Thymus (tissue), 11 donors: ENCODE measurements around the gene MAP1S. TPM values are rescaled to one million over a fixed set of nuclear protein-coding genes. Genes with fewer than 3 reads are reported as not detected.

Experiments
- DNase-seq, 9 donors: peaks; one replicate each; pipeline ENCODE4 v3.0.0-alpha.2; 2013; ENCODE audit warnings: low spot score in 9 of 9, low read depth in 6 of 9, missing footprints in 1 of 9
- H3K27ac ChIP-seq, 2 donors: one replicate each; pipeline ENCODE4 v1.5.1; 2013; ENCODE audit warnings: control low read depth in 1 of 2, low read depth in 1 of 2, low read length in 1 of 2, mild to moderate bottlenecking in 1 of 2, moderate library complexity in 1 of 2
- H3K27me3 ChIP-seq, 2 donors: one replicate each; pipeline ENCODE4 v1.5.1; 2013; ENCODE audit warnings: low read length in 1 of 2; ENCODE audit not compliant: control insufficient read depth in 2 of 2, insufficient read depth in 1 of 2
- H3K36me3 ChIP-seq, 2 donors: one replicate each; pipeline ENCODE4 v1.5.1; 2013; ENCODE audit warnings: low read length in 1 of 2, mild to moderate bottlenecking in 1 of 2, moderate library complexity in 1 of 2; ENCODE audit not compliant: control insufficient read depth in 2 of 2, insufficient read depth in 2 of 2
- H3K4me1 ChIP-seq, 2 donors: one replicate each; pipeline ENCODE4 v1.5.1; 2013; ENCODE audit warnings: low read length in 2 of 2; ENCODE audit not compliant: control insufficient read depth in 2 of 2, insufficient read depth in 2 of 2
- H3K4me3 ChIP-seq, 2 donors: one replicate each; pipeline ENCODE4 v1.5.1; 2013; ENCODE audit warnings: low read length in 2 of 2, control low read depth in 1 of 2, mild to moderate bottlenecking in 1 of 2
- H3K9me3 ChIP-seq, 2 donors: one replicate each; pipeline ENCODE4 v1.5.1; 2013; ENCODE audit warnings: low read length in 1 of 2, mild to moderate bottlenecking in 1 of 2; ENCODE audit not compliant: control insufficient read depth in 2 of 2, insufficient read depth in 1 of 2
- WGBS: extraction: QIAGEN DNeasy Blood & Tissue Kit; methylation state at CpG from one replicate; pipeline ENCODE4 v1.1.7; 2013; 5-methylcytosine and 5-hydroxymethylcytosine counted together
- polyA plus RNA-seq: library from polyadenylated mRNA; stranded (reverse); fragments of 200-250 nt; gene quantifications from one replicate; pipeline ENCODE4 v1.2.3, GENCODE V29; 2013
- total RNA-seq: library from RNA; stranded (reverse); fragments of 120-200 nt; gene quantifications from one replicate; pipeline ENCODE4 v1.2.4, GENCODE V29; 2013
- donor health status: healthy.

MAP1S gene
- total and polyA plus RNA-seq, 2 donors, result 8.5 to 17.5 TPM

- Histone ChIP-seq H3K36me3 (peaks cover 65 to 73% of the 10 kb centered on the region in 2 donors), H3K9me3 (no peaks in the 10 kb centered on the region), H3K27ac (no peak overlapping the region), H3K4me1 (peaks cover 10% of the 10 kb centered on the region in 2 donors), H3K4me3 (no peak overlapping the region), H3K27me3 (no peaks in the 10 kb centered on the region)
- WGBS, result 97% methylated on average over 21 of the region's 21 CpGs
- DNase-seq, result no peak
Observed at GRCh38 chr19:17725422-17726078, 6.3 kb downstream of the MAP1S start.

- no peak for DNase-seq
- H3K4me3 ChIP-seq, result no peak overlapping the region
- H3K4me1 ChIP-seq, result peaks cover 3 to 6% of the 10 kb centered on the region in 2 donors
- H3K27me3 ChIP-seq, result no peaks in the 10 kb centered on the region
- WGBS, result 97% methylated on average over 59 of the region's 59 CpGs
- H3K9me3 ChIP-seq, result no peaks in the 10 kb centered on the region
- no peak overlapping the region for H3K27ac ChIP-seq
- peaks cover 72 to 77% of the 10 kb centered on the region in 2 donors for H3K36me3 ChIP-seq
Observed at GRCh38 chr19:17726136-17726741, 7.0 kb downstream of the MAP1S start.

GRCh38 chr19:17726964-17727773 is 7.9 kb downstream of the MAP1S start:
- 99% methylated on average over 62 of the region's 62 CpGs for WGBS
- peaks cover 75 to 78% of the 10 kb centered on the region in 2 donors for H3K36me3 ChIP-seq
- DNase-seq, result no peak
- H3K4me3 ChIP-seq, result no peak overlapping the region
- H3K27me3 ChIP-seq, result no peaks in the 10 kb centered on the region
- H3K4me1 ChIP-seq, result no peaks in the 10 kb centered on the region
- no peak overlapping the region for H3K27ac ChIP-seq
- H3K9me3 ChIP-seq, result no peaks in the 10 kb centered on the region

- Histone ChIP-seq H3K27ac (no peak overlapping the region), H3K9me3 (no peaks in the 10 kb centered on the region), H3K36me3 (peaks cover 81% of the 10 kb centered on the region in 2 donors), H3K4me1 (no peaks in the 10 kb centered on the region), H3K4me3 (no peak overlapping the region), H3K27me3 (no peaks in the 10 kb centered on the region)
- DNase-seq, result no peak
- 97% methylated on average over 19 of the region's 19 CpGs for WGBS
Observed at GRCh38 chr19:17727843-17728242, 8.6 kb downstream of the MAP1S start.

GRCh38 chr19:17733127-17733526 is 13.8 kb downstream of the MAP1S start:
- WGBS, result 98% methylated on average over 22 of the region's 22 CpGs
- H3K36me3 ChIP-seq, result peaks cover 67 to 69% of the 10 kb centered on the region in 2 donors

GRCh38 chr19:17734146-17734545 is 14.9 kb downstream of the MAP1S start:
- 97% methylated on average over 16 of the region's 16 CpGs for WGBS
- H3K4me1 ChIP-seq, result peaks cover 0 to 3% of the 10 kb centered on the region in 2 donors

More at GRCh38 chr19:17733127-17733526, 13.8 kb downstream of the MAP1S start:
- Histone ChIP-seq H3K9me3 (no peaks in the 10 kb centered on the region), H3K4me3 (no peak overlapping the region), H3K4me1 (no peaks in the 10 kb centered on the region), H3K27me3 (no peaks in the 10 kb centered on the region), H3K27ac (no peak overlapping the region)
- no peak for DNase-seq

GRCh38 chr19:17735410-17735809 is 16.1 kb downstream of the MAP1S start:
- peaks cover 0 to 8% of the 10 kb centered on the region in 2 donors for H3K4me1 ChIP-seq
- peaks cover 49 to 50% of the 10 kb centered on the region in 2 donors for H3K36me3 ChIP-seq
- no peak for DNase-seq
- H3K27me3 ChIP-seq, result no peaks in the 10 kb centered on the region
- no peak overlapping the region for H3K27ac ChIP-seq
- WGBS, result 98% methylated on average over 5 of the region's 5 CpGs
- no peaks in the 10 kb centered on the region for H3K9me3 ChIP-seq
- H3K4me3 ChIP-seq, result no peak overlapping the region

More at GRCh38 chr19:17734146-17734545, 14.9 kb downstream of the MAP1S start:
- no peaks in the 10 kb centered on the region for H3K27me3 ChIP-seq
- peaks cover 62% of the 10 kb centered on the region in 2 donors for H3K36me3 ChIP-seq
- no peak overlapping the region for H3K27ac ChIP-seq
- no peaks in the 10 kb centered on the region for H3K9me3 ChIP-seq
- H3K4me3 ChIP-seq, result no peak overlapping the region
- no peak for DNase-seq

GRCh38 chr19:17737690-17738153 is 18.4 kb downstream of the MAP1S start:
- H3K27me3 ChIP-seq, result no peaks in the 10 kb centered on the region
- peaks cover 0 to 8% of the 10 kb centered on the region in 2 donors for H3K4me1 ChIP-seq
- WGBS, result 97% methylated on average over 7 of the region's 7 CpGs
- H3K4me3 ChIP-seq, result no peak overlapping the region
- no peak for DNase-seq
- H3K9me3 ChIP-seq, result peaks cover 3 to 8% of the 10 kb centered on the region in 2 donors
- H3K27ac ChIP-seq, result no peak overlapping the region
- peaks cover 29 to 40% of the 10 kb centered on the region in 2 donors for H3K36me3 ChIP-seq
